Coronary artery (tissue), 2 donors: ENCODE data around the gene DNAH8.
A peak's percentile ranks its signal among the peaks of the same experiment; 100 is the strongest.

Experiments used
- DNase-seq: peaks from one replicate; pipeline ENCODE4 v3.0.0-alpha.2; 2017; ENCODE audit warnings: low spot score
- H3K27ac ChIP-seq, 2 donors: fragments of 200-600 bp; sonication (generic); one replicate each; pipeline ENCODE4 v1.5.1; 2016 to 2019
- H3K4me3 ChIP-seq: fragments of 200-600 bp; sonication (generic); 2 replicates; pipeline ENCODE4 v1.5.1; 2016; ENCODE audit warnings: mild to moderate bottlenecking, moderate library complexity
- CTCF ChIP-seq: fragments of 200-600 bp; sonication (generic); IDR thresholded peaks from one replicate; pipeline ENCODE4 v1.5.1; 2019; ENCODE audit warnings: antibody characterized with exemption

The DNAH8 gene

GRCh38 chr6:38702558-38703397 lies 12.3 kb upstream of the DNAH8 start, which contains the start of gene GLO1:
GLO1 (minus strand) TSS chr6:38703145; CDS start chr6:38703054, 91 bp downstream.
- no peak for TF ChIP-seq CTCF
- H3K4me3 ChIP-seq = peak within 1 kb of the TSS; percentile 86
- H3K27ac ChIP-seq = peak within 1 kb of the TSS; percentile 92 to 93
- DNase-seq = peak; percentile 98

- TF ChIP-seq CTCF = no peak
- DNase-seq = no peak
- Histone ChIP-seq H3K27ac (no peak overlapping the region), H3K4me3 (no peak overlapping the region)
These were observed 11.0 kb upstream of the DNAH8 start for GRCh38 chr6:38703949-38704590.

- no peak overlapping the region for H3K27ac ChIP-seq
- no peak for DNase-seq
- TF ChIP-seq CTCF = no peak
- H3K4me3 ChIP-seq = no peak overlapping the region
These were observed 9.2 kb upstream of the DNAH8 start for GRCh38 chr6:38705924-38706323.

GRCh38 chr6:38708496-38708895 lies 6.6 kb upstream of the DNAH8 start:
- H3K27ac ChIP-seq = no peak overlapping the region

GRCh38 chr6:38713812-38714211 lies 1.3 kb upstream of the DNAH8 start:
- Histone ChIP-seq H3K4me3 (no peak overlapping the region), H3K27ac (no peak overlapping the region)
- DNase-seq = no peak
- no peak for TF ChIP-seq CTCF

More at GRCh38 chr6:38708496-38708895, 6.6 kb upstream of the DNAH8 start:
- H3K4me3 ChIP-seq = no peak overlapping the region
- DNase-seq = no peak
- no peak for TF ChIP-seq CTCF

- Histone ChIP-seq H3K4me3 (peak overlapping the region; percentile 70), H3K27ac (no peak overlapping the region)
- no peak for TF ChIP-seq CTCF
- no peak for DNase-seq
These were observed 684 bp upstream of the DNAH8 start for GRCh38 chr6:38714239-38715015.
